A549 (cell line): ENCODE data around the gene CDC37L1. TPM values are rescaled to one million over a fixed set of nuclear protein-coding genes. Genes with fewer than 3 reads are reported as not detected.

Experiments used
- ATAC-seq, 2 experiments: fragments of 200-7000 bp in 1 of 2; fragments of >200 bp in 1 of 2; cut with Nextera tagmentation in 1 of 2; cut with Tn5 transposase in 1 of 2; 3 replicates each; pipeline versions ENCODE4 v1.8.0 to v1.9.1; 2018 to 2020; ENCODE audit warnings: mild to moderate bottlenecking in 1 of 2, moderate library complexity in 1 of 2
- CTCF ChIA-PET: fragments of 300-600 bp; sonication (Branson Sonifier 250); formaldehyde crosslinking; extraction: SDS; loops from one replicate; lab custom pipeline; 2021; ENCODE audit warnings: antibody characterized with exemption, inconsistent platforms; lab: Yijun Ruan, JAX
- POLR2A ChIA-PET: fragments of 350-600 bp; formaldehyde crosslinking; extraction: SDS; loops from one replicate; lab custom pipeline; 2021; ENCODE audit warnings: antibody characterized with exemption, inconsistent platforms; lab: Yijun Ruan, JAX
- DNase-seq, 2 experiments: peaks; one replicate each; pipeline versions ENCODE4 v3.0.0 to v3.0.0-alpha.2; 2011 to 2016; ENCODE audit warnings: low read depth in 1 of 2, low spot score in 1 of 2
- FAIRE-seq: peaks from 2 replicates; lab custom pipeline; 2011; peaks lifted over from hg19 to GRCh38; lab: Jason Lieb, UNC
- H3K27ac ChIP-seq, 2 experiments: fragments of >200 bp; sonication (Bioruptor Twin); formaldehyde crosslinking; 3 replicates each; pipeline ENCODE4 v1.5.1; 2016 to 2017
- H3K4me1 ChIP-seq: fragments of >200 bp; sonication (Bioruptor Twin); formaldehyde crosslinking; 3 replicates; pipeline ENCODE4 v1.6.1; 2016
- H3K4me2 ChIP-seq: fragments of >200 bp; sonication (Bioruptor Twin); formaldehyde crosslinking; 3 replicates; pipeline ENCODE4 v1.6.1; 2016
- H3K4me3 ChIP-seq: fragments of >200 bp; sonication (Bioruptor Twin); formaldehyde crosslinking; 3 replicates; pipeline ENCODE4 v1.5.1; 2016
- H3K9me3 ChIP-seq: fragments of >200 bp; sonication (Bioruptor Twin); formaldehyde crosslinking; 3 replicates; pipeline ENCODE4 v1.6.1; 2016
- CBX2 ChIP-seq: fragments of 200-600 bp; sonication (generic); IDR thresholded peaks from 2 replicates; pipeline ENCODE4 v1.6.1; 2016; ENCODE audit warnings: low read depth, mild to moderate bottlenecking, borderline replicate concordance
- CBX8 ChIP-seq: fragments of 200-600 bp; sonication (generic); IDR thresholded peaks from 2 replicates; pipeline ENCODE4 v1.6.1; 2016
- CEBPB ChIP-seq, 2 experiments: fragments of >200 bp in 1 of 2; sonication (Bioruptor Twin) in 1 of 2; formaldehyde crosslinking in 1 of 2; IDR thresholded peaks; 2 replicates each; pipeline ENCODE4 v1.6.1; 2012 to 2016
- CHD2 ChIP-seq: fragments of 150-350 bp; IDR thresholded peaks from 2 replicates; pipeline ENCODE4 v1.6.1; 2014; ENCODE audit warnings: low read length; ENCODE audit not compliant: partially characterized antibody
- ELK1 ChIP-seq: fragments of 150-350 bp; IDR thresholded peaks from 2 replicates; pipeline ENCODE4 v1.6.1; 2014; ENCODE audit warnings: low read depth, mild to moderate bottlenecking, low read length
- FOSL2 ChIP-seq, 2 experiments: fragments of 450-650 bp in 1 of 2; fragments of >200 bp in 1 of 2; sonication (Bioruptor Twin) in 1 of 2; formaldehyde crosslinking; IDR thresholded peaks; 2 replicates each; pipeline versions ENCODE4 v1.5.0 to v1.6.1; 2016 to 2020; ENCODE audit warnings: mild to moderate bottlenecking in 1 of 2, moderate library complexity in 1 of 2
- GATA3 ChIP-seq: IDR thresholded peaks from 2 replicates; pipeline ENCODE4 v1.6.1; 2012; ENCODE audit warnings: borderline replicate concordance
- HDAC2 ChIP-seq: fragments of 200-600 bp; sonication (generic); IDR thresholded peaks from 2 replicates; pipeline ENCODE4 v1.6.1; 2016
- JUNB ChIP-seq: fragments of >200 bp; sonication (Bioruptor Twin); formaldehyde crosslinking; IDR thresholded peaks from 2 replicates; pipeline ENCODE4 v1.6.1; 2016
- KDM1A ChIP-seq: fragments of 200-600 bp; sonication (generic); IDR thresholded peaks from 2 replicates; pipeline ENCODE4 v1.6.1; 2016; ENCODE audit warnings: low read depth, mild to moderate bottlenecking
- NPAS2 ChIP-seq: fragments of 250-450 bp; sonication (Bioruptor Pico); IDR thresholded peaks from 2 replicates; pipeline ENCODE4 v1.8.0; 2022; ENCODE audit warnings: mild to moderate bottlenecking, moderate library complexity, borderline replicate concordance
- POLR2AphosphoS2 ChIP-seq: conservative IDR thresholded peaks from 2 replicates; pipeline ENCODE4 v1.6.1; 2012; ENCODE audit warnings: low read length, improper control_type of control experiment, inconsistent platforms
- RAD21 ChIP-seq, 2 experiments: fragments of >200 bp in 1 of 2; sonication (Bioruptor Twin) in 1 of 2; formaldehyde crosslinking in 1 of 2; IDR thresholded peaks in 1 of 2; conservative IDR thresholded peaks in 1 of 2; 2 replicates in 1 of 2; 3 replicates in 1 of 2; pipeline ENCODE4 v1.6.1; 2012 to 2018; ENCODE audit warnings: inconsistent platforms in 1 of 2
- RCOR1 ChIP-seq: fragments of 150-350 bp; IDR thresholded peaks from 2 replicates; pipeline ENCODE4 v1.6.1; 2014; ENCODE audit warnings: antibody characterized with exemption, low read length, low read depth
- REST ChIP-seq: fragments of 200-600 bp; sonication (generic); IDR thresholded peaks from 2 replicates; pipeline ENCODE4 v1.6.1; 2016; ENCODE audit warnings: antibody characterized with exemption, mild to moderate bottlenecking, moderate library complexity
- RNF2 ChIP-seq: fragments of 200-600 bp; sonication (generic); IDR thresholded peaks from 2 replicates; pipeline ENCODE4 v1.6.1; 2016; ENCODE audit warnings: low read depth, mild to moderate bottlenecking, antibody characterized with exemption, moderate library complexity, borderline replicate concordance
- TFCP2L1 ChIP-seq: fragments of 250-450 bp; sonication (Bioruptor Pico); IDR thresholded peaks from 2 replicates; pipeline ENCODE4 v1.5.0; 2021; ENCODE audit warnings: mild to moderate bottlenecking
- TP53 ChIP-seq: fragments of 250-450 bp; sonication (Bioruptor Pico); IDR thresholded peaks from 2 replicates; pipeline ENCODE4 v1.5.0; 2021; ENCODE audit warnings: mild to moderate bottlenecking, moderate library complexity
- USF2 ChIP-seq: fragments of 450-650 bp; IDR thresholded peaks from 2 replicates; pipeline ENCODE4 v1.6.1; 2014; ENCODE audit warnings: antibody characterized with exemption
- ZC3H11A ChIP-seq: fragments of 450-650 bp; IDR thresholded peaks from 2 replicates; pipeline ENCODE4 v1.6.1; 2014; ENCODE audit warnings: antibody characterized with exemption, mild to moderate bottlenecking
- ZSCAN20 ChIP-seq: fragments of 250-450 bp; sonication (Bioruptor Pico); IDR thresholded peaks from 2 replicates; pipeline ENCODE4 v1.8.0; 2022; ENCODE audit warnings: mild to moderate bottlenecking, moderate library complexity
- WGBS: methylation state at CpG from one replicate; pipeline ENCODE4 v1.1.6; 2017; ENCODE audit errors: missing lambda C conversion rate; 5-methylcytosine and 5-hydroxymethylcytosine counted together
- polyA plus RNA-seq, 4 experiments: library from polyadenylated mRNA; depleted of rRNA in 3 of 4; stranded (reverse); fragments of >200 nt; fragmentation: RNase III in 1 of 4; extraction: RNeasy Plus Mini Kit Qiagen cat#74134 plus additional on column Dnase treatment in 1 of 4; gene quantifications; 2 replicates in 3 of 4; 3 replicates in 1 of 4; pipeline ENCODE4 v1.2.3, GENCODE V29; 2011 to 2017

The CDC37L1 gene
- polyA plus RNA-seq, 2 of the 4 experiments (the other 2 are of a cell fraction) = 9.5 to 16.2 TPM

GRCh38 chr9:4691795-4692194, 12.4 kb downstream of the CDC37L1 start (continued):
- no peak for TF ChIP-seq RNF2

- CTCF ChIA-PET = interaction anchor here (0.7 kb wide), 1 partner anchor 293 kb away, joined by 3 read pairs; no protein-coding TSS in a partner anchor
- 0 out of 6 replicates have a peak overlapping the region, but pooled peaks of 1 of the 2 experiments have one; percentile 42 for H3K27ac ChIP-seq
- 87% methylated on average over 3 of the region's 3 CpGs for WGBS
- H3K4me3 ChIP-seq = no peak overlapping the region
- TF ChIP-seq ELK1 = no peak
- peak; percentile 28 to 37; a peak in 1 of 4 replicates for TF ChIP-seq CEBPB (IDR thresholded peaks at IDR 0.05)
- TF ChIP-seq FOSL2 (IDR thresholded peaks at IDR 0.05) = no peak
- no peak for TF ChIP-seq FOSL2 (CRISPR knock-in tag; IDR thresholded peaks at IDR 0.05)
- ATAC-seq (peak in 1 of 2 experiments; percentile 50; a peak in 2 of 6 replicates), FAIRE-seq (no peak), DNase-seq (no peak)
- POLR2A ChIA-PET = interaction anchor here (0.9 to 1.0 kb wide), 2 partner anchors 22 to 34 kb away, joined by 3 read pairs; partner anchors contain the start of gene SPATA6L
- no peaks in the 10 kb centered on the region for H3K9me3 ChIP-seq
- peak overlapping the region; percentile 8; the same call in 2 of the 3 replicates for H3K4me2 ChIP-seq
- H3K4me1 ChIP-seq = peaks cover 13% of the 10 kb centered on the region
Observed at GRCh38 chr9:4700091-4700490, 20.7 kb downstream of the CDC37L1 start.

GRCh38 chr9:4700932-4701331, 21.6 kb downstream of the CDC37L1 start:
- no peak overlapping the region for H3K27ac ChIP-seq
- DNase-seq (no peak), FAIRE-seq (no peak), ATAC-seq (no peak)
- 71% methylated on average over 2 of the region's 2 CpGs for WGBS
- no peaks in the 10 kb centered on the region for H3K9me3 ChIP-seq
- no peak overlapping the region for H3K4me2 ChIP-seq
- POLR2A ChIA-PET = interaction anchor here (0.9 kb wide), 1 partner anchor 39 kb away, joined by 3 read pairs; no protein-coding TSS in a partner anchor
- no peak overlapping the region for H3K4me3 ChIP-seq
- TF ChIP-seq POLR2AphosphoS2 (no peak), CEBPB (IDR thresholded peaks at IDR 0.05) (peak in 1 of 2 experiments; percentile 57; a peak in 3 of 4 replicates)
- H3K4me1 ChIP-seq = peaks cover 13% of the 10 kb centered on the region
- CTCF ChIA-PET = interaction anchor here (1.3 kb wide), 1 partner anchor 40 kb away, joined by 3 read pairs; the partner anchor contains the start of gene AK3

- Histone ChIP-seq H3K4me2 (no peak overlapping the region), H3K27ac (no peak overlapping the region), H3K4me3 (no peak overlapping the region), H3K9me3 (no peaks in the 10 kb centered on the region), H3K4me1 (peaks cover 13% of the 10 kb centered on the region)
- 79% methylated on average over 1 of the region's 1 CpG for WGBS
- TF ChIP-seq HDAC2 (no peak), NPAS2 (CRISPR knock-in tag) (no peak), GATA3 (no peak)
- POLR2A ChIA-PET = interaction anchor here (0.9 kb wide), 1 partner anchor 39 kb away, joined by 3 read pairs; no protein-coding TSS in a partner anchor
- CTCF ChIA-PET = interaction anchor here (1.3 kb wide), 1 partner anchor 39 kb away, joined by 3 read pairs; the partner anchor contains the start of gene AK3
- FAIRE-seq (no peak), ATAC-seq (no peak), DNase-seq (no peak)
Observed at GRCh38 chr9:4701526-4701925, 22.2 kb downstream of the CDC37L1 start.

- Histone ChIP-seq H3K4me1 (peaks cover 13% of the 10 kb centered on the region), H3K4me2 (no peak overlapping the region), H3K9me3 (no peaks in the 10 kb centered on the region), H3K27ac (no peak overlapping the region), H3K4me3 (no peak overlapping the region)
- FAIRE-seq = no peak
- DNase-seq = no peak
- no peak for ATAC-seq
- WGBS = 92% methylated on average over 2 of the region's 2 CpGs
- ChIA-PET CTCF (no interaction called here), POLR2A (no interaction called here)
- no peak for TF ChIP-seq JUNB
- no peak for TF ChIP-seq CHD2
- TF ChIP-seq KDM1A = no peak
- no peak for TF ChIP-seq CEBPB (IDR thresholded peaks at IDR 0.05)
- TF ChIP-seq ZSCAN20 = no peak
- TF ChIP-seq REST = no peak
- TF ChIP-seq TFCP2L1 = no peak
- no peak for TF ChIP-seq USF2
- no peak for TF ChIP-seq HDAC2
- no peak for TF ChIP-seq RCOR1
- no peak for TF ChIP-seq CBX8
- TF ChIP-seq ZC3H11A = no peak
- no peak for TF ChIP-seq ELK1
- TF ChIP-seq CBX2 = no peak
- TF ChIP-seq RAD21 (conservative IDR thresholded peaks at IDR 0.05 in 1 of 2, IDR thresholded peaks at IDR 0.05 in 1 of 2) = no peak
- no peak for TF ChIP-seq TP53 (CRISPR knock-in tag)
Observed at GRCh38 chr9:4704129-4704528, 24.8 kb downstream of the CDC37L1 start.
